Measurements from ENCODE around the gene SETD2.

The SETD2 gene

DNA sequence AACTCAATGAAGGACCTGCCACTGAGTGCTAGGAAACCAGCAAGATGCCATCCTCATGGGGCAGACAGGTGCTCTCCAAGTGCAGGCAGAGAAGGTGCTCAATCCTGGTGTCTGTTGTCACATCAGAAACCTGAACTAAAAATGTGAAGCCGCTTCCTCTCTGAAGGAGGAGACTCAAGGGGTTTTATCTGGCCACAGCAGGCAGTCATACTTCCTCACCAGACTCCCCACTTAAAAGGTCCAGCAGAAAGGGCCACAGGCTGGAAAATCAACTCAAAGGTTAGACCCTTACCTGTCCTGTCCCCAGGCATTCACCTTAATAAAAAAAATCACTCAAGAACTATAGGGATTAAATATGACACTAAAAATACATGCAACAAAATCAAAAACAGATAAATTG lies 192.2 kb downstream of the SETD2 start:
- TF ChIP-seq CTCF (conservative IDR thresholded peaks at IDR 0.05; ENCODE audit: control insufficient read depth, insufficient read depth, low read depth, low read length): no peak
- DNase-seq (ENCODE audit: low read depth): no peak
- H3K4me3 ChIP-seq (ENCODE audit: control insufficient read depth, low read depth, low read length): no peak overlapping the region

GRCh38 chr3:46971151-46971550 lies 192.8 kb downstream of the SETD2 start:
- DNase-seq (ENCODE audit: low read depth): no peak
- TF ChIP-seq CTCF (conservative IDR thresholded peaks at IDR 0.05; ENCODE audit: control insufficient read depth, insufficient read depth, low read depth, low read length): no peak
- no peak overlapping the region for H3K4me3 ChIP-seq (ENCODE audit: control insufficient read depth, low read depth, low read length)

GRCh38 chr3:46970391-46971091 lies 193.4 kb downstream of the SETD2 start:
- no peak overlapping the region for H3K4me3 ChIP-seq (ENCODE audit: control insufficient read depth, low read depth, low read length)
- TF ChIP-seq CTCF (conservative IDR thresholded peaks at IDR 0.05; ENCODE audit: control insufficient read depth, insufficient read depth, low read depth, low read length): no peak
- peak; percentile 30 for DNase-seq (ENCODE audit: low read depth)

DNA sequence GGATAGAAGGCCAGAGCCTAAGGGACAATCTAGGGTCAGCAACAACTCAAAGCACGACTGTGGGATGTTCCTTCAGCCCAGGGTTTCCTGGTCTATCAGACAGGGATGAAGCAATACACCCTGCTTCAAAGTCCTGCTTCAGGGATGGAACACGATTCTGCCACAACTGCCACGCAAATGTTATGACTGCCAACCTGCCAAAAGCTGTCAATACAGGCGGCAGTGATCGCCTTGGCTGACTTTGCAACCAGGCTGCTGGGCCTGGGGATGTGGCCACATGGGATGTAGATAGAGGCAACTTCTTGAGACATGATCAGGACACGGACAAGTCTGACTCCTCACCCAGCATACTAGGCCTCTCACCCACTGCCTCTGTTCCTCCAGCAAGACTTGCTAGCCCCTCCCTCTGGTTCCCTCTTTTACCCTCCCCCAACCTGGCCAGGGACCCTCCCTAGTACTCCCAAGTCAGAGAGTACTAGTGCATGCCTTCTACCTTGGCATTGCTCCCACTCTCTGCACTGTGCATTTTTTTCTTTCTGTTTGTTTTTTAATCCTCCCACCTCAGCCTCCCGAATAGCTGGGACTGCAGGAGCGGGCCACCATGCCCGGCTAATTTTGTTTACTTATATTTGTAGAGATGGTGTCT lies 195.0 kb downstream of the SETD2 start:
- H3K4me3 ChIP-seq (ENCODE audit: control insufficient read depth, low read depth, low read length): no peak overlapping the region
- DNase-seq (ENCODE audit: low read depth): no peak
- TF ChIP-seq CTCF (conservative IDR thresholded peaks at IDR 0.05; ENCODE audit: control insufficient read depth, insufficient read depth, low read depth, low read length): no peak

- TF ChIP-seq CTCF (conservative IDR thresholded peaks at IDR 0.05; ENCODE audit: control insufficient read depth, insufficient read depth, low read depth, low read length): no peak
- DNase-seq (ENCODE audit: low read depth): no peak
- H3K4me3 ChIP-seq (ENCODE audit: control insufficient read depth, low read depth, low read length): no peak overlapping the region
Measured at GRCh38 chr3:46966811-46967210, 197.1 kb downstream of the SETD2 start.

Measured in fibroblast of mammary gland (primary cell).